HTERT RPE-1 (cell line): Measurements from ENCODE around the gene SNX3.
"Not testable (repeated sequence)": the region's sequence is repeated elsewhere in the genome, so short reads cannot be mapped to it uniquely, and the experiment has no call there.

Source experiments
- in situ Hi-C: fragments of 300-500 bp; cut with MboI; formaldehyde crosslinking; loops from 4 replicates; pipeline ENCODE4 v1.14.3; 2020; ENCODE audit warnings: low sequenced_read_pairs

Gene SNX3

GRCh38 chr6:108260809-108261569, at the start of gene SNX3:
TSS of gene SNX3 (minus strand) at chr6:108261040. CDS start at chr6:108260921, 119 bp downstream.
- in situ Hi-C loops: no loop called here

GRCh38 chr6:108309844-108310243, 49.0 kb upstream of the SNX3 start:
- in situ Hi-C loops: no loop called here

GRCh38 chr6:108308641-108309040, 47.8 kb upstream of the SNX3 start:
- in situ Hi-C loops: not testable (repeated sequence)

GRCh38 chr6:108304646-108305045, 43.8 kb upstream of the SNX3 start:
- in situ Hi-C loops: no loop called here

- in situ Hi-C loops: no loop called here
These were observed 41.5 kb upstream of the SNX3 start for GRCh38 chr6:108302386-108302785.

GRCh38 chr6:108295676-108296075, 34.8 kb upstream of the SNX3 start:
- in situ Hi-C loops: no loop called here

- in situ Hi-C loops: no loop called here
These were observed 34.1 kb upstream of the SNX3 start, which contains the start of gene AFG1L for GRCh38 chr6:108294727-108295625. TSS of gene AFG1L (plus strand) at chr6:108295054. CDS start at chr6:108295080, 26 bp downstream.

- in situ Hi-C loops: no loop called here
These were observed 33.5 kb upstream of the SNX3 start for GRCh38 chr6:108294297-108294726.

GRCh38 chr6:108293527-108294296, 32.9 kb upstream of the SNX3 start:
- in situ Hi-C loops: no loop called here

- in situ Hi-C loops: not testable (repeated sequence)
These were observed 31.7 kb upstream of the SNX3 start for GRCh38 chr6:108292561-108292960.

- in situ Hi-C loops: no loop called here
These were observed 30.3 kb upstream of the SNX3 start for GRCh38 chr6:108291091-108291490.

GRCh38 chr6:108288742-108289141, 27.9 kb upstream of the SNX3 start:
- in situ Hi-C loops: no loop called here

GRCh38 chr6:108287373-108287772, 26.5 kb upstream of the SNX3 start:
- in situ Hi-C loops: no loop called here

GRCh38 chr6:108286366-108286765, 25.5 kb upstream of the SNX3 start:
- in situ Hi-C loops: no loop called here

- in situ Hi-C loops: no loop called here
These were observed 24.5 kb upstream of the SNX3 start for GRCh38 chr6:108285381-108285780.

- in situ Hi-C loops: no loop called here
These were observed 17.0 kb upstream of the SNX3 start for GRCh38 chr6:108277831-108278230.

GRCh38 chr6:108277295-108277694, 16.5 kb upstream of the SNX3 start:
- in situ Hi-C loops: no loop called here

GRCh38 chr6:108275976-108276375, 15.1 kb upstream of the SNX3 start:
- in situ Hi-C loops: no loop called here

- in situ Hi-C loops: no loop called here
These were observed 13.7 kb upstream of the SNX3 start for GRCh38 chr6:108274546-108274945.

- in situ Hi-C loops: not testable (repeated sequence)
These were observed 9.1 kb upstream of the SNX3 start for GRCh38 chr6:108269955-108270354.

GRCh38 chr6:108268845-108269244, 8.0 kb upstream of the SNX3 start:
- in situ Hi-C loops: no loop called here
